Body of pancreas (tissue), 4 donors: ENCODE measurements around the gene SARS1. TPM values are rescaled to one million over a fixed set of nuclear protein-coding genes. Genes with fewer than 3 reads are reported as not detected.
A peak's percentile ranks its signal among the peaks of the same experiment; 100 is the strongest.

Source experiments
- ATAC-seq: fragments of 150-250 bp; one replicate; pipeline ENCODE4 v1.9.1; 2016
- DNase-seq, 4 donors: peaks; one replicate each; pipeline ENCODE4 v3.0.0-alpha.2; 2019
- H3K27ac ChIP-seq, 4 donors: fragments of 200-600 bp; sonication (generic); 1 replicate in 3 of 4; 2 replicates in 1 of 4; pipeline versions ENCODE4 v1.5.1 to v1.6.1; 2016 to 2019; ENCODE audit warnings: mild to moderate bottlenecking in 1 of 4, mixed read lengths in 1 of 4, moderate library complexity in 1 of 4
- H3K27me3 ChIP-seq, 2 donors: fragments of 200-600 bp; sonication (generic); one replicate each; pipeline ENCODE4 v1.6.0; 2016; ENCODE audit warnings: mild to moderate bottlenecking in 1 of 2
- H3K36me3 ChIP-seq, 2 donors: fragments of 200-600 bp; sonication (generic); replicated peaks in 1 of 2; 2 replicates each; pipeline ENCODE4 v1.5.1; 2016; ENCODE audit warnings: low read depth in 2 of 2; ENCODE audit not compliant: insufficient read depth in 1 of 2
- H3K4me1 ChIP-seq: fragments of 200-600 bp; sonication (generic); one replicate; pipeline ENCODE4 v1.6.0; 2016
- H3K4me3 ChIP-seq, 2 donors: fragments of 200-600 bp; sonication (generic); 1 replicate in 1 of 2; 2 replicates in 1 of 2; pipeline ENCODE4 v1.5.1; 2016 to 2019
- H3K9me3 ChIP-seq, 3 donors: fragments of 200-600 bp; sonication (generic); 1 replicate in 2 of 3; 2 replicates in 1 of 3; pipeline ENCODE4 v1.5.1; 2016
- POLR2A ChIP-seq, 3 donors: fragments of 450-650 bp; IDR thresholded peaks; one replicate each; pipeline ENCODE4 v1.6.1; 2016; ENCODE audit warnings: antibody characterized with exemption in 3 of 3, mild to moderate bottlenecking in 2 of 3
- WGBS, 2 donors: methylation state at CpG; one replicate each; pipeline ENCODE4 v1.1.5; 2017; 5-methylcytosine and 5-hydroxymethylcytosine counted together
- intact Hi-C: fragments of 100-400 bp; cut with DNase I; formaldehyde crosslinking; loops from one replicate; pipeline ENCODE4 v1.15.1; 2023
- total RNA-seq, 2 donors: library from RNA; depleted of rRNA; stranded (reverse); fragments of >200 nt; gene quantifications; one replicate each; pipeline ENCODE4 v1.1.0, GENCODE V29; 2016
- TF ChIP-seq, protein P1 (sequence below), 7 experiments: fragments of 450-650 bp in 4 of 7; fragments of 200-600 bp in 3 of 7; sonication (generic) in 3 of 7; IDR thresholded peaks; one replicate each; pipeline ENCODE4 v1.5.1; 2016 to 2019; ENCODE audit warnings: antibody characterized with exemption in 7 of 7

The SARS1 gene
- total RNA-seq, 2 donors from 2014 or later = 65.3 to 123 TPM

GRCh38 chr1:109266965-109267364 is 53.2 kb downstream of the SARS1 start:
- Histone ChIP-seq H3K27ac (no peak overlapping the region), H3K36me3 (no peaks in the 10 kb centered on the region), H3K4me3 (no peak overlapping the region), H3K4me1 (no peaks in the 10 kb centered on the region), H3K9me3 (no peaks in the 10 kb centered on the region), H3K27me3 (no peaks in the 10 kb centered on the region)
- DNase-seq = no peak
- TF ChIP-seq POLR2A (IDR thresholded peaks at IDR 0.05) = no peak
- TF ChIP-seq, protein P1, sequence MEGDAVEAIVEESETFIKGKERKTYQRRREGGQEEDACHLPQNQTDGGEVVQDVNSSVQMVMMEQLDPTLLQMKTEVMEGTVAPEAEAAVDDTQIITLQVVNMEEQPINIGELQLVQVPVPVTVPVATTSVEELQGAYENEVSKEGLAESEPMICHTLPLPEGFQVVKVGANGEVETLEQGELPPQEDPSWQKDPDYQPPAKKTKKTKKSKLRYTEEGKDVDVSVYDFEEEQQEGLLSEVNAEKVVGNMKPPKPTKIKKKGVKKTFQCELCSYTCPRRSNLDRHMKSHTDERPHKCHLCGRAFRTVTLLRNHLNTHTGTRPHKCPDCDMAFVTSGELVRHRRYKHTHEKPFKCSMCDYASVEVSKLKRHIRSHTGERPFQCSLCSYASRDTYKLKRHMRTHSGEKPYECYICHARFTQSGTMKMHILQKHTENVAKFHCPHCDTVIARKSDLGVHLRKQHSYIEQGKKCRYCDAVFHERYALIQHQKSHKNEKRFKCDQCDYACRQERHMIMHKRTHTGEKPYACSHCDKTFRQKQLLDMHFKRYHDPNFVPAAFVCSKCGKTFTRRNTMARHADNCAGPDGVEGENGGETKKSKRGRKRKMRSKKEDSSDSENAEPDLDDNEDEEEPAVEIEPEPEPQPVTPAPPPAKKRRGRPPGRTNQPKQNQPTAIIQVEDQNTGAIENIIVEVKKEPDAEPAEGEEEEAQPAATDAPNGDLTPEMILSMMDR (IDR thresholded peaks at IDR 0.05) = no peak
- intact Hi-C loops = loop anchor here (10.0 kb wide), 1 partner anchor 432 kb away; no protein-coding TSS in a partner anchor
- 84 to 87% methylated on average over 11 of the region's 11 CpGs for WGBS, 2 donors
- ATAC-seq = no peak

GRCh38 chr1:109267743-109268300 is 54.1 kb downstream of the SARS1 start:
- DNase-seq (no peak), ATAC-seq (no peak)
- no peak overlapping the region for H3K4me3 ChIP-seq
- no peaks in the 10 kb centered on the region for H3K27me3 ChIP-seq
- no peaks in the 10 kb centered on the region for H3K36me3 ChIP-seq
- H3K27ac ChIP-seq = no peak overlapping the region
- no peaks in the 10 kb centered on the region for H3K4me1 ChIP-seq
- no peaks in the 10 kb centered on the region for H3K9me3 ChIP-seq
- 90 to 96% methylated on average over 11 to 15 of the region's 17 CpGs for WGBS, 2 donors
- TF ChIP-seq, protein P1 (IDR thresholded peaks at IDR 0.05) = no peak
- no peak for TF ChIP-seq POLR2A (IDR thresholded peaks at IDR 0.05)
- intact Hi-C loops = loop anchor here (10.0 kb wide), 1 partner anchor 433 kb away; no protein-coding TSS in a partner anchor

DNA sequence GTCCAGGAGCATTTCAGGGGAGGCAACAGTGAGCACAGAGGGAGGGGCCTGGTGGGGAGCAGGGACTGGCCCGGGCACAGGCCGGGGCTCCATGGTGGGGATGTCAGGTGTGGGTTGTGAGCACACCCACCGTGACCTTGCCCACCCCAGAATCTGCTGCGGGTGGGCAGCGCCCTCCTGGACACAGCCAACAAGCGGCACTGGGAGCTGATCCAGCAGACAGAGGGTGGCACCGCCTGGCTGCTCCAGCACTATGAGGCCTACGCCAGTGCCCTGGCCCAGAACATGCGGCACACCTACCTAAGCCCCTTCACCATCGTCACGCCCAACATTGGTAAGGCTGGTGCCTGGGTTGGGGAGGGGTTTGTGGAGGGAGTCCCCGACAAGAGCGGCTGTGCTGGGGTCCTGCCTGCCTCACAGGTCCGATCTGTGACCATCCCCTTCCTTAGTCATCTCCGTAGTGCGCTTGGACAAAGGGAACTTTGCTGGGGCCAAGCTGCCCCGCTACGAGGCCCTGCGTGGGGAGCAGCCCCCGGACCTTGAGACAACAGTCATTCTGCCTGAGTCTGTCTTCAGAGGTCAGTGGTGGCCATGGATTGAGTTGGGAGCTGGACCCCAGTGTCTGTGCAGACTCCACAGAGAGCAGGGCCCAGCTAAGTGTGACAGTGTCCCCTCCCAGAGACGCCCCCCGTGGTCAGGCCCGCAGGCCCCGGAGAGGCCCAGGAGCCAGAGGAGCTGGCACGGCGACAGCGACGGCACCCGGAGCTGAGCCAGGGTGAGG is 54.9 kb downstream of the SARS1 start:
- H3K4me1 ChIP-seq = no peaks in the 10 kb centered on the region
- no peaks in the 10 kb centered on the region for H3K9me3 ChIP-seq
- DNase-seq (no peak), ATAC-seq (no peak)
- TF ChIP-seq, protein P1 (IDR thresholded peaks at IDR 0.05) = no peak
- TF ChIP-seq POLR2A (IDR thresholded peaks at IDR 0.05) = no peak
- WGBS, 2 donors = 83 to 92% methylated on average over 2 to 20 of the region's 29 CpGs
- H3K4me3 ChIP-seq = no peak overlapping the region
- no peaks in the 10 kb centered on the region for H3K27me3 ChIP-seq
- intact Hi-C loops = loop anchor here (10.0 kb wide), 1 partner anchor 434 kb away; no protein-coding TSS in a partner anchor
- no peaks in the 10 kb centered on the region for H3K36me3 ChIP-seq
- no peak overlapping the region for H3K27ac ChIP-seq

- intact Hi-C loops = loop anchor here (10.0 kb wide), 1 partner anchor 435 kb away; no protein-coding TSS in a partner anchor
- peaks cover 7% of the 10 kb centered on the region for H3K4me1 ChIP-seq
- no peak overlapping the region for H3K27ac ChIP-seq
- TF ChIP-seq, protein P1 (IDR thresholded peaks at IDR 0.05) = no peak
- TF ChIP-seq POLR2A (IDR thresholded peaks at IDR 0.05) = no peak
- no peak for ATAC-seq
- no peaks in the 10 kb centered on the region for H3K27me3 ChIP-seq
- no peak overlapping the region for H3K4me3 ChIP-seq
- DNase-seq = peak in 1 of 4 donors; percentile 10
- no peaks in the 10 kb centered on the region for H3K36me3 ChIP-seq
- WGBS, 2 donors = 88% methylated on average over 13 to 30 of the region's 33 CpGs
- H3K9me3 ChIP-seq = no peaks in the 10 kb centered on the region
Observed at GRCh38 chr1:109269212-109269980, 55.7 kb downstream of the SARS1 start.
